ENCODE data around the gene CADM1. TPM values are rescaled to one million over a fixed set of nuclear protein-coding genes. Genes with fewer than 3 reads are reported as not detected.

CADM1 gene
- total RNA-seq, 2 experiments from 2014 or later = 0.52 to 0.80 TPM

GRCh38 chr11:115518983-115519628 is 14.9 kb upstream of the CADM1 start:
- ChIA-PET POLR2A (no interaction called here), CTCF (no interaction called here)

GRCh38 chr11:115515647-115516395 is 11.6 kb upstream of the CADM1 start:
- POLR2A ChIA-PET = no interaction called here
- CTCF ChIA-PET = no interaction called here

GRCh38 chr11:115506954-115507675 is 2.9 kb upstream of the CADM1 start:
- POLR2A ChIA-PET = no interaction called here
- CTCF ChIA-PET = no interaction called here

GRCh38 chr11:115505175-115505574 is 960 bp upstream of the CADM1 start:
- ChIA-PET POLR2A (no interaction called here), CTCF (no interaction called here)

GRCh38 chr11:115503886-115504275 is 334 bp downstream of the CADM1 start:
- ChIA-PET POLR2A (no interaction called here), CTCF (no interaction called here)

- CTCF ChIA-PET = no interaction called here
- POLR2A ChIA-PET = no interaction called here
Measured at GRCh38 chr11:115503083-115503885, 931 bp downstream of the CADM1 start.

- POLR2A ChIA-PET = no interaction called here
- CTCF ChIA-PET = interaction anchor here (1.0 kb wide), 1 partner anchor 39 kb away, joined by 4 read pairs; no protein-coding TSS in a partner anchor
Measured at GRCh38 chr11:115502636-115503082, 1.6 kb downstream of the CADM1 start.

- CTCF ChIA-PET = interaction anchor here (1.0 kb wide), 1 partner anchor 38 kb away, joined by 4 read pairs; no protein-coding TSS in a partner anchor
- POLR2A ChIA-PET = no interaction called here
Measured at GRCh38 chr11:115501893-115502589, 2.2 kb downstream of the CADM1 start.

GRCh38 chr11:115501502-115501892 is 2.7 kb downstream of the CADM1 start:
- CTCF ChIA-PET = interaction anchor here (1.0 kb wide), 1 partner anchor 38 kb away, joined by 4 read pairs; no protein-coding TSS in a partner anchor
- POLR2A ChIA-PET = no interaction called here

- CTCF ChIA-PET = no interaction called here
- POLR2A ChIA-PET = no interaction called here
Measured at GRCh38 chr11:115500547-115501501, 3.4 kb downstream of the CADM1 start.

- ChIA-PET CTCF (no interaction called here), POLR2A (no interaction called here)
Measured at GRCh38 chr11:115499891-115500290, 4.3 kb downstream of the CADM1 start.

GRCh38 chr11:115499241-115499799 is 4.9 kb downstream of the CADM1 start:
- ChIA-PET POLR2A (no interaction called here), CTCF (no interaction called here)

GRCh38 chr11:115498354-115498753 is 5.9 kb downstream of the CADM1 start:
- ChIA-PET POLR2A (no interaction called here), CTCF (no interaction called here)

GRCh38 chr11:115497303-115497702 is 6.9 kb downstream of the CADM1 start:
- ChIA-PET CTCF (no interaction called here), POLR2A (no interaction called here)

- CTCF ChIA-PET = interaction anchor here (0.6 kb wide), 1 partner anchor 12 kb away, joined by 3 read pairs; no protein-coding TSS in a partner anchor
Measured at GRCh38 chr11:115496892-115497291, 7.3 kb downstream of the CADM1 start.

GRCh38 chr11:115493905-115494304 is 10.3 kb downstream of the CADM1 start:
- ChIA-PET CTCF (no interaction called here), POLR2A (no interaction called here)

More at GRCh38 chr11:115496892-115497291, 7.3 kb downstream of the CADM1 start:
- POLR2A ChIA-PET = no interaction called here

GRCh38 chr11:115493488-115493887 is 10.7 kb downstream of the CADM1 start:
- POLR2A ChIA-PET = no interaction called here

GRCh38 chr11:115489466-115489865 is 14.7 kb downstream of the CADM1 start:
- CTCF ChIA-PET = no interaction called here
- POLR2A ChIA-PET = no interaction called here

More at GRCh38 chr11:115493488-115493887, 10.7 kb downstream of the CADM1 start:
- CTCF ChIA-PET = no interaction called here

Measured in activated CD8-positive, alpha-beta memory T cell treated with anti-CD3 and anti-CD28 coated beads for 36 hours (primary cell).